Measurements from ENCODE around the gene TNFRSF25. TPM values are rescaled to one million over a fixed set of nuclear protein-coding genes. Genes with fewer than 3 reads are reported as not detected.

TNFRSF25 gene
- polyA plus RNA-seq, 2 of the 4 experiments (the other 2 are of a cell fraction): 0.65 to 3.4 TPM

DNA sequence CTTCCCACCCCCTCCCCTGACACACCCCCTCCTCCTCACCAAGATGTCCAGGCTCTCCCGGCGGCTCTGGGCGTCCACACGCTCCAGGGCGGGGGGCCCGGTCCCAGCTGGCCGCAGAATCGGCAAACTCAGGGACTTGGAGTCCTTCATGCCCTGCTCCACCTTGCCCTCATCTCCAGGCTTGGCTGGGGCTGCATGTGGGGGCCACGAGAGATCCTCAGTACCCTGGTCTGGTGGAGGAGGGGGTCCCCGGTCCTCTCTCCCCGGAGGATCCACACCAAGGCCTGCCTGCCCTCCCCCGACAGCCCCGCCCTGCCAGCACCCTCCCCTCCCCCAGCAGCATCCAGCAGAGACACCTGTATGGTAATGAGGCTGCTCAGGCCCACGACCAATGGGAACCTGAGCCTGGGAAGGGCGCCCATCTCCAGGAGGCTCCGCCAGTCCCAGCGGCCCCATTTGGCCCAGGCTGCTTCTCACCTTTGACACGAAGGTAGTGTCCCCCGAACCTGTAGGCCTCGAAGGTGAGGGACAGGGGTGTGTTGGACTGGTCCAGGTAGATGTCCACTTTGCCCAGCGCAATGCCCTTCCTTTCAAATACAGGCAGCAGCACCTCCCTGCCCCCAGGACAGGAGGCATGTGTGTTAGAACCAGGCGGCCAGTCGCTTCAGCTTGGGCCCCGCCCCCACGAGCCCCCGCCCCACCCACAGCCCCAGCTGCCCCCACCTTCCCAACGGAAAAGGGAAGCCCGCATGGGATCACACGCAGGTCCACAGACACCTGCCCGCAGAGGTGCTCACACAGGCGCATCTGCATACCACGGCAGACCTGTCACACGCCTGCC, 8.2 kb upstream of the TNFRSF25 start:
- no peak for DNase-seq (ENCODE audit: low read depth in 1 of 2, low spot score in 1 of 2)
- WGBS (ENCODE audit: missing lambda C conversion rate): 90% methylated on average over 8 of the region's 33 CpGs
- H3K4me2 ChIP-seq: no peak overlapping the region
- TF ChIP-seq RCOR1 (IDR thresholded peaks at IDR 0.05; ENCODE audit: low read depth, low read length) (no peak), ZFP36 (IDR thresholded peaks at IDR 0.05; ENCODE audit: borderline replicate concordance, partially characterized antibody) (no peak), CEBPB (IDR thresholded peaks at IDR 0.05) (no peak), BHLHE40 (IDR thresholded peaks at IDR 0.05; ENCODE audit: low read depth, low read length) (no peak), PHF8 (IDR thresholded peaks at IDR 0.05; ENCODE audit: borderline replicate concordance, low read depth) (no peak), NPAS2 (CRISPR knock-in tag; IDR thresholded peaks at IDR 0.05; ENCODE audit: borderline replicate concordance) (no peak), CBX8 (IDR thresholded peaks at IDR 0.05) (no peak), SREBF2 (IDR thresholded peaks at IDR 0.05) (no peak)
- TF ChIP-seq, protein P1, sequence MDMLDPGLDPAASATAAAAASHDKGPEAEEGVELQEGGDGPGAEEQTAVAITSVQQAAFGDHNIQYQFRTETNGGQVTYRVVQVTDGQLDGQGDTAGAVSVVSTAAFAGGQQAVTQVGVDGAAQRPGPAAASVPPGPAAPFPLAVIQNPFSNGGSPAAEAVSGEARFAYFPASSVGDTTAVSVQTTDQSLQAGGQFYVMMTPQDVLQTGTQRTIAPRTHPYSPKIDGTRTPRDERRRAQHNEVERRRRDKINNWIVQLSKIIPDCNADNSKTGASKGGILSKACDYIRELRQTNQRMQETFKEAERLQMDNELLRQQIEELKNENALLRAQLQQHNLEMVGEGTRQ (IDR thresholded peaks at IDR 0.05): no peak
- CTCF ChIA-PET: interaction anchor here (1.0 to 6.9 kb wide), 6 partner anchors 9 to 227 kb away, joined by 3 to 35 read pairs (median 5); no protein-coding TSS in a partner anchor
- POLR2A ChIA-PET: no interaction called here
- no peak for ATAC-seq
- no peak overlapping the region for H3K4me3 ChIP-seq
- no peak overlapping the region for H3K27ac ChIP-seq
- H3K9me3 ChIP-seq: no peaks in the 10 kb centered on the region
- H3K4me1 ChIP-seq: peaks cover 7% of the 10 kb centered on the region; the same call in 1 of the 3 replicates
- FAIRE-seq: no peak

GRCh38 chr1:6473156-6473555, 7.2 kb upstream of the TNFRSF25 start:
- ATAC-seq (no peak), DNase-seq (ENCODE audit: low read depth in 1 of 2, low spot score in 1 of 2) (no peak), FAIRE-seq (no peak)
- TF ChIP-seq NR3C1 (IDR thresholded peaks at IDR 0.05): no peak
- TF ChIP-seq RAD21 (conservative IDR thresholded peaks at IDR 0.05 in 1 of 2, IDR thresholded peaks at IDR 0.05 in 1 of 2): no peak
- no peak for TF ChIP-seq RARB (CRISPR knock-in tag; IDR thresholded peaks at IDR 0.05)
- no peak for TF ChIP-seq JUN (IDR thresholded peaks at IDR 0.05)
- TF ChIP-seq ZC3H11A (IDR thresholded peaks at IDR 0.05): no peak
- TF ChIP-seq KDM1A (IDR thresholded peaks at IDR 0.05; ENCODE audit: low read depth): no peak
- TF ChIP-seq SREBF2 (IDR thresholded peaks at IDR 0.05): no peak
- TF ChIP-seq CEBPB (IDR thresholded peaks at IDR 0.05): no peak
- TF ChIP-seq ZFP36 (IDR thresholded peaks at IDR 0.05; ENCODE audit: borderline replicate concordance, partially characterized antibody): no peak
- TF ChIP-seq TFCP2L1 (CRISPR knock-in tag; IDR thresholded peaks at IDR 0.05): no peak
- no peak for TF ChIP-seq FOSL2 (IDR thresholded peaks at IDR 0.05)
- TF ChIP-seq FOSL2 (CRISPR knock-in tag; IDR thresholded peaks at IDR 0.05): no peak
- TF ChIP-seq PHF8 (IDR thresholded peaks at IDR 0.05; ENCODE audit: borderline replicate concordance, low read depth): no peak
- Histone ChIP-seq H3K4me2 (no peak overlapping the region), H3K27ac (no peak overlapping the region), H3K9me3 (no peaks in the 10 kb centered on the region), H3K4me1 (peaks cover 7% of the 10 kb centered on the region; the same call in 1 of the 3 replicates), H3K4me3 (no peak overlapping the region)
- ChIA-PET POLR2A (no interaction called here), CTCF (interaction anchor here (1.0 to 6.9 kb wide), 7 partner anchors 8 to 226 kb away, joined by 3 to 35 read pairs (median 3); partner anchors contain the start of gene PLEKHG5)
- 85% methylated on average over 4 of the region's 18 CpGs for WGBS (ENCODE audit: missing lambda C conversion rate)

DNA sequence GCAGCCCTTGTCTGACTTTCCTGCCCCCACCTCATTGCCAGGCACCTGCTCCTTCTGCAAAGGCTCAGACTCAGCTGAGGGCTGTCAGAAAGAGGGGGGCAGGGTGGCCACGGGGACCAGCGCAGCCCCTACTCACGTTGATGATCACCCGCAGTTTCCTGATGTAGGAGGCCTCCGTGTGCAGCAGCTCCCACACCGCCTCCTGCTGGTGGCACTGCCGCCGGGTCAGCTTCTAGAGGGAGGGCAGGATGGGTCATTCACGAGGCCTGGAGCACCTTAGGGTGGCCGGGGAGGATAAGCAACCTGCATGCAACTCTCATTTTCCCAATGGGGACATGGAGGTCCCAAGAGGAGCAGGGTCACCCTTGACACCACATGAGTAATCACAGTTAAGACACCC, 6.4 kb upstream of the TNFRSF25 start:
- ATAC-seq: no peak
- DNase-seq (ENCODE audit: low read depth in 1 of 2, low spot score in 1 of 2): no peak
- no peaks in the 10 kb centered on the region for H3K9me3 ChIP-seq
- TF ChIP-seq, protein P2, sequence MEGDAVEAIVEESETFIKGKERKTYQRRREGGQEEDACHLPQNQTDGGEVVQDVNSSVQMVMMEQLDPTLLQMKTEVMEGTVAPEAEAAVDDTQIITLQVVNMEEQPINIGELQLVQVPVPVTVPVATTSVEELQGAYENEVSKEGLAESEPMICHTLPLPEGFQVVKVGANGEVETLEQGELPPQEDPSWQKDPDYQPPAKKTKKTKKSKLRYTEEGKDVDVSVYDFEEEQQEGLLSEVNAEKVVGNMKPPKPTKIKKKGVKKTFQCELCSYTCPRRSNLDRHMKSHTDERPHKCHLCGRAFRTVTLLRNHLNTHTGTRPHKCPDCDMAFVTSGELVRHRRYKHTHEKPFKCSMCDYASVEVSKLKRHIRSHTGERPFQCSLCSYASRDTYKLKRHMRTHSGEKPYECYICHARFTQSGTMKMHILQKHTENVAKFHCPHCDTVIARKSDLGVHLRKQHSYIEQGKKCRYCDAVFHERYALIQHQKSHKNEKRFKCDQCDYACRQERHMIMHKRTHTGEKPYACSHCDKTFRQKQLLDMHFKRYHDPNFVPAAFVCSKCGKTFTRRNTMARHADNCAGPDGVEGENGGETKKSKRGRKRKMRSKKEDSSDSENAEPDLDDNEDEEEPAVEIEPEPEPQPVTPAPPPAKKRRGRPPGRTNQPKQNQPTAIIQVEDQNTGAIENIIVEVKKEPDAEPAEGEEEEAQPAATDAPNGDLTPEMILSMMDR (IDR thresholded peaks at IDR 0.05): 0 out of 3 replicates have a peak, but pooled peaks have one; percentile 10
- TF ChIP-seq HOXB5 (CRISPR knock-in tag; IDR thresholded peaks at IDR 0.05): no peak
- no CpG with 5 or more reads among the region's 10 CpGs for WGBS (ENCODE audit: missing lambda C conversion rate)
- FAIRE-seq: no peak
- H3K27ac ChIP-seq: no peak overlapping the region
- H3K4me2 ChIP-seq: no peak overlapping the region
- POLR2A ChIA-PET: no interaction called here
- CTCF ChIA-PET: interaction anchor here (0.9 to 6.9 kb wide), 9 partner anchors 9 to 226 kb away, joined by 3 to 35 read pairs (median 3); partner anchors contain the start of gene PLEKHG5
- peaks cover 7% of the 10 kb centered on the region; the same call in 1 of the 3 replicates for H3K4me1 ChIP-seq
- no peak overlapping the region for H3K4me3 ChIP-seq
